ENCODE measurements around the gene MAP1A. TPM values are rescaled to one million over a fixed set of nuclear protein-coding genes. Genes with fewer than 3 reads are reported as not detected.

MAP1A gene
- total RNA-seq, 1 experiment from 2014 or later, result 1.0 TPM

- Histone ChIP-seq H3K79me2 (ENCODE audit: low read length) (no peaks in the 10 kb centered on the region), H3K4me1 (ENCODE audit: insufficient read depth, low read length) (no peaks in the 10 kb centered on the region), H4K20me1 (ENCODE audit: low read length) (no peaks in the 10 kb centered on the region; the same call in 1 of the 2 replicates), H3K4me2 (ENCODE audit: low read length) (no peak overlapping the region), H3K27ac (ENCODE audit: low read length) (no peak overlapping the region), H3K9ac (ENCODE audit: low read length) (no peak overlapping the region), H3K27me3 (ENCODE audit: low read length) (no peaks in the 10 kb centered on the region), H2AFZ (ENCODE audit: low read length) (no peak overlapping the region), H3K4me3 (ENCODE audit: low read length) (no peak overlapping the region), H3K9me2 (replicated peaks; ENCODE audit: low read length) (no peaks in the 10 kb centered on the region), H3K9me3 (ENCODE audit: low read length) (no peaks in the 10 kb centered on the region), H3K36me3 (ENCODE audit: low read depth, low read length) (peaks cover 22% of the 10 kb centered on the region), H3F3A (ENCODE audit: low read length, unreplicated experiment) (peaks cover 7% of the 10 kb centered on the region)
- TF ChIP-seq CTCF (conservative IDR thresholded peaks at IDR 0.05; ENCODE audit: low read depth, low read length), result no peak
- CTCF ChIA-PET, result interaction anchor here (0.6 to 0.7 kb wide), 2 partner anchors 30 to 70 kb away, joined by 3 to 5 read pairs; no protein-coding TSS in a partner anchor
- BruUV-seq (replicated peaks), result no TSS peak
- ATAC-seq, result no peak
- intact Hi-C loops (cut with micrococcal nuclease), result no loop called here
- POLR2A ChIA-PET (ENCODE audit: unreplicated experiment), result no interaction called here
- no peak for DNase-seq
These were observed 33.0 kb upstream of the MAP1A start for GRCh38 chr15:43484455-43484854.

- CTCF ChIA-PET, result interaction anchor here (0.6 kb wide), 2 partner anchors 32 to 111 kb away, joined by 3 to 4 read pairs; no protein-coding TSS in a partner anchor
- Histone ChIP-seq H3K4me1 (ENCODE audit: insufficient read depth, low read length) (peaks cover 9% of the 10 kb centered on the region; the same call in 1 of the 2 replicates), H3K4me3 (ENCODE audit: low read length) (no peak overlapping the region), H3K9me2 (replicated peaks; ENCODE audit: low read length) (no peaks in the 10 kb centered on the region), H3K4me2 (ENCODE audit: low read length) (no peak overlapping the region), H3K36me3 (ENCODE audit: low read depth, low read length) (peaks cover 13% of the 10 kb centered on the region; the same call in 1 of the 2 replicates), H3K27me3 (ENCODE audit: low read length) (no peaks in the 10 kb centered on the region), H3K9ac (ENCODE audit: low read length) (no peak overlapping the region), H3F3A (ENCODE audit: low read length, unreplicated experiment) (peaks cover 7% of the 10 kb centered on the region), H4K20me1 (ENCODE audit: low read length) (no peaks in the 10 kb centered on the region; the same call in 1 of the 2 replicates), H3K79me2 (ENCODE audit: low read length) (peaks cover 12% of the 10 kb centered on the region), H3K27ac (ENCODE audit: low read length) (no peak overlapping the region), H3K9me3 (ENCODE audit: low read length) (no peaks in the 10 kb centered on the region), H2AFZ (ENCODE audit: low read length) (no peak overlapping the region)
- POLR2A ChIA-PET (ENCODE audit: unreplicated experiment), result no interaction called here
- BruUV-seq (replicated peaks), result no TSS peak
- intact Hi-C loops (cut with micrococcal nuclease), result no loop called here
- TF ChIP-seq EZH2 (IDR thresholded peaks at IDR 0.05; ENCODE audit: low read length, unreplicated experiment) (no peak), CTCF (conservative IDR thresholded peaks at IDR 0.05; ENCODE audit: low read depth, low read length) (no peak), EZH2phosphoT487 (IDR thresholded peaks at IDR 0.05; ENCODE audit: borderline replicate concordance, low read length) (no peak)
- DNase-seq (no peak), ATAC-seq (no peak)
These were observed 30.0 kb upstream of the MAP1A start for GRCh38 chr15:43487271-43487895.

- no peaks in the 10 kb centered on the region for H3K27me3 ChIP-seq (ENCODE audit: low read length)
- H3K9me2 ChIP-seq (replicated peaks; ENCODE audit: low read length), result no peaks in the 10 kb centered on the region
- H2AFZ ChIP-seq (ENCODE audit: low read length), result no peak overlapping the region
- H3K4me1 ChIP-seq (ENCODE audit: insufficient read depth, low read length), result peaks cover 9% of the 10 kb centered on the region
- H3F3A ChIP-seq (ENCODE audit: low read length, unreplicated experiment), result peaks cover 3% of the 10 kb centered on the region
- no peaks in the 10 kb centered on the region; the same call in 1 of the 2 replicates for H4K20me1 ChIP-seq (ENCODE audit: low read length)
- POLR2A ChIA-PET (ENCODE audit: unreplicated experiment), result no interaction called here
- no peak overlapping the region for H3K27ac ChIP-seq (ENCODE audit: low read length)
- TF ChIP-seq EZH2phosphoT487 (IDR thresholded peaks at IDR 0.05; ENCODE audit: borderline replicate concordance, low read length) (no peak), CTCF (conservative IDR thresholded peaks at IDR 0.05; ENCODE audit: low read depth, low read length) (no peak), EZH2 (IDR thresholded peaks at IDR 0.05; ENCODE audit: low read length, unreplicated experiment) (no peak)
- CTCF ChIA-PET, result interaction anchor here (0.6 kb wide), 1 partner anchor 63 kb away, joined by 4 read pairs; no protein-coding TSS in a partner anchor
- H3K79me2 ChIP-seq (ENCODE audit: low read length), result peaks cover 15% of the 10 kb centered on the region
- ATAC-seq (no peak), DNase-seq (no peak)
- H3K4me3 ChIP-seq (ENCODE audit: low read length), result no peak overlapping the region
- BruUV-seq (replicated peaks), result no TSS peak
- H3K9me3 ChIP-seq (ENCODE audit: low read length), result no peaks in the 10 kb centered on the region
- peaks cover 13% of the 10 kb centered on the region; the same call in 1 of the 2 replicates for H3K36me3 ChIP-seq (ENCODE audit: low read depth, low read length)
- no peak overlapping the region for H3K4me2 ChIP-seq (ENCODE audit: low read length)
- intact Hi-C loops (cut with micrococcal nuclease), result no loop called here
- H3K9ac ChIP-seq (ENCODE audit: low read length), result no peak overlapping the region
These were observed 28.6 kb upstream of the MAP1A start for GRCh38 chr15:43488790-43489189.

Data from PC-3 (cell line).